K562 (cell line): ENCODE measurements around the gene DYNLT4. TPM values are rescaled to one million over a fixed set of nuclear protein-coding genes. Genes with fewer than 3 reads are reported as not detected.

Experiments used
- BHLHE40 ChIP-seq: IDR thresholded peaks from 2 replicates; pipeline ENCODE4 v1.6.1; 2011; ENCODE audit warnings: low read length, improper control_type of control experiment
- CBFA2T3 ChIP-seq: fragments of 450-650 bp; IDR thresholded peaks from 2 replicates; pipeline ENCODE4 v1.6.1; 2017
- CTCF ChIP-seq, 3 experiments: IDR thresholded peaks in 2 of 3; conservative IDR thresholded peaks in 1 of 3; 2 replicates each; pipeline ENCODE4 v1.5.1; 2011 to 2012; ENCODE audit warnings: low read length in 3 of 3, mild to moderate bottlenecking in 3 of 3, control low read depth in 2 of 3, improper control_type of control experiment in 1 of 3, inconsistent platforms in 1 of 3, low read depth in 1 of 3, mixed read lengths in 1 of 3, moderate library complexity in 1 of 3; ENCODE audit not compliant: insufficient read depth in 2 of 3
- E2F3 ChIP-seq: fragments of 250-450 bp; sonication (Bioruptor Pico); IDR thresholded peaks from 2 replicates; pipeline ENCODE4 v1.4.0; 2020; ENCODE audit warnings: mild to moderate bottlenecking
- ELF2 ChIP-seq: fragments of 250-450 bp; sonication (Bioruptor Pico); IDR thresholded peaks from 2 replicates; pipeline ENCODE4 v1.5.0; 2021; ENCODE audit warnings: mild to moderate bottlenecking
- EP300 ChIP-seq: IDR thresholded peaks from 2 replicates; pipeline ENCODE4 v1.6.1; 2012; ENCODE audit warnings: low read length, improper control_type of control experiment
- ESRRA ChIP-seq: fragments of 450-650 bp; IDR thresholded peaks from 2 replicates; pipeline ENCODE4 v1.6.1; 2014; ENCODE audit warnings: low read depth, mild to moderate bottlenecking, moderate library complexity, borderline replicate concordance
- HIVEP1 ChIP-seq: fragments of 250-450 bp; sonication (Bioruptor Pico); IDR thresholded peaks from 2 replicates; pipeline ENCODE4 v1.4.0; 2020; ENCODE audit warnings: mild to moderate bottlenecking
- MLX ChIP-seq, 2 experiments: fragments of 450-650 bp in 1 of 2; sonication (generic) in 1 of 2; formaldehyde crosslinking; conservative IDR thresholded peaks; 2 replicates each; pipeline versions ENCODE4 v1.4.0 to v1.8.1; 2020 to 2022; ENCODE audit warnings: mild to moderate bottlenecking in 1 of 2, missing genetic modification reagents in 1 of 2
- MYC ChIP-seq, 2 experiments: fragments of 250-450 bp in 1 of 2; sonication (Bioruptor Pico) in 1 of 2; IDR thresholded peaks; 2 replicates each; pipeline versions ENCODE4 v1.5.1 to v1.6.1; 2012 to 2021; ENCODE audit warnings: low read depth in 2 of 2, borderline replicate concordance in 1 of 2, improper control_type of control experiment in 1 of 2, low read length in 1 of 2, mild to moderate bottlenecking in 1 of 2, moderate library complexity in 1 of 2
- NBN ChIP-seq: fragments of 450-650 bp; IDR thresholded peaks from 2 replicates; pipeline ENCODE4 v1.6.1; 2016; ENCODE audit warnings: low read depth, mild to moderate bottlenecking
- NFE2L1 ChIP-seq: fragments of 450-650 bp; IDR thresholded peaks from 2 replicates; pipeline ENCODE4 v1.6.1; 2016; ENCODE audit warnings: missing genetic modification characterization, low read depth, mild to moderate bottlenecking, missing compliant biosample characterization, moderate library complexity, borderline replicate concordance
- PHF21A ChIP-seq: fragments of 450-650 bp; IDR thresholded peaks from 2 replicates; pipeline ENCODE4 v1.6.1; 2017; ENCODE audit warnings: low read depth, borderline replicate concordance
- PHTF2 ChIP-seq: fragments of 250-450 bp; sonication (Bioruptor Pico); IDR thresholded peaks from 2 replicates; pipeline ENCODE4 v1.5.0; 2021; ENCODE audit warnings: mild to moderate bottlenecking
- PKNOX1 ChIP-seq: fragments of 450-650 bp; IDR thresholded peaks from 2 replicates; pipeline ENCODE4 v1.6.1; 2016
- RBM22 ChIP-seq: fragments of 200-400 bp; formaldehyde crosslinking; IDR thresholded peaks from 2 replicates; pipeline ENCODE4 v1.6.1; 2018; ENCODE audit warnings: low read length, low read depth; ENCODE audit not compliant: poor library complexity, severe bottlenecking
- SMAD3 ChIP-seq: fragments of 450-650 bp; formaldehyde crosslinking; conservative IDR thresholded peaks from 2 replicates; pipeline ENCODE4 v1.4.0; 2020; ENCODE audit warnings: mild to moderate bottlenecking
- SOX6 ChIP-seq: fragments of 450-650 bp; IDR thresholded peaks from 2 replicates; pipeline ENCODE4 v1.6.1; 2014; ENCODE audit warnings: mild to moderate bottlenecking
- SP1 ChIP-seq: sonication (generic); formaldehyde crosslinking; IDR thresholded peaks from 2 replicates; pipeline ENCODE4 v1.8.1; 2022; ENCODE audit warnings: mild to moderate bottlenecking, missing genetic modification reagents
- STAG1 ChIP-seq: sonication (generic); formaldehyde crosslinking; IDR thresholded peaks from 2 replicates; pipeline ENCODE4 v1.5.0; 2020; ENCODE audit warnings: missing genetic modification reagents, borderline replicate concordance
- TAL1 ChIP-seq: fragments of 450-650 bp; IDR thresholded peaks from 2 replicates; pipeline ENCODE4 v1.6.1; 2016; ENCODE audit warnings: mild to moderate bottlenecking
- TOE1 ChIP-seq, 2 experiments: fragments of 450-650 bp in 1 of 2; sonication (generic) in 1 of 2; formaldehyde crosslinking in 1 of 2; IDR thresholded peaks; 2 replicates each; pipeline versions ENCODE4 v1.7.1 to v1.8.0; 2016 to 2022; ENCODE audit warnings: borderline replicate concordance in 2 of 2, mild to moderate bottlenecking in 2 of 2, antibody characterized with exemption in 1 of 2, inconsistent platforms in 1 of 2, low read depth in 1 of 2, missing genetic modification reagents in 1 of 2, moderate library complexity in 1 of 2
- ZNF165 ChIP-seq: fragments of 250-450 bp; sonication (Bioruptor Pico); IDR thresholded peaks from 2 replicates; pipeline ENCODE4 v1.4.0; 2020; ENCODE audit warnings: borderline replicate concordance
- ZNF717 ChIP-seq: fragments of 250-450 bp; sonication (Bioruptor Pico); IDR thresholded peaks from 2 replicates; pipeline ENCODE4 v1.5.0; 2021
- polyA plus RNA-seq, 8 experiments: library from polyadenylated mRNA; depleted of rRNA in 4 of 8; stranded (reverse) in 5 of 8; unstranded in 3 of 8; fragments of >200 nt; fragmentation: Nextera tagmentation in 2 of 8; fragmentation: Illumina TruSeq in 1 of 8; extraction: Ambion mirVana in 2 of 8; extraction: Trizol in 1 of 8; gene quantifications; 2 replicates each; pipeline versions ENCODE4 v1.2.1 to v1.2.3, GENCODE V29; 2011 to 2014; ENCODE audit warnings: inconsistent platforms in 1 of 8, missing spikeins in 1 of 8
- total RNA-seq, 7 experiments: library from RNA; depleted of rRNA in 6 of 7; stranded (reverse); fragments of >200 nt in 6 of 7; fragmentation: Illumina TruSeq in 2 of 7; extraction: Trizol in 2 of 7; gene quantifications; 2 replicates each; pipeline versions ENCODE4 v1.2.1 to v1.2.3, GENCODE V29; 2011 to 2021; ENCODE audit warnings: low replicate concordance in 1 of 7

The DYNLT4 gene
- total and polyA plus RNA-seq, 9 of the 15 experiments (the other 6 are each of a cell fraction or from before 2014, with no cell fraction given) = 0.29 to 0.73 TPM; not detected in 7

GRCh38 chr1:44835738-44836675 lies 28.9 kb upstream of the DYNLT4 start (continued):
- no peak for TF ChIP-seq ELF2
- 0 out of 2 replicates have a peak, but pooled peaks have one; percentile 16 for TF ChIP-seq TAL1
- peak; percentile 87 to 98 (median 92) for TF ChIP-seq CTCF (IDR thresholded peaks at IDR 0.05 in 2 of 3, conservative IDR thresholded peaks at IDR 0.05 in 1 of 3; ENCODE audit: insufficient read depth in 2 of 3, low read depth in 1 of 3, low read length in 3 of 3)
- 0 out of 2 replicates have a peak, but pooled peaks have one; percentile 31 for TF ChIP-seq E2F3 (CRISPR knock-in tag)
- peak; percentile 36; the same call in 1 of the 2 replicates for TF ChIP-seq SOX6
- TF ChIP-seq CBFA2T3 = peak; percentile 75
- peak; percentile 73; the same call in 1 of the 2 replicates for TF ChIP-seq STAG1 (CRISPR knock-in tag)
- peak in 1 of 2 experiments; percentile 58; a peak in 1 of 4 replicates for TF ChIP-seq MLX (CRISPR knock-in tag; conservative IDR thresholded peaks at IDR 0.05)
- peak; percentile 42; the same call in 1 of the 2 replicates for TF ChIP-seq BHLHE40
- no peak for TF ChIP-seq NFE2L1
- peak; percentile 66 for TF ChIP-seq PKNOX1
- peak; percentile 50; the same call in 1 of the 2 replicates for TF ChIP-seq MYC (IDR thresholded peaks at IDR 0.05; ENCODE audit: low read depth, low read length)
- TF ChIP-seq MYC (CRISPR knock-in tag; IDR thresholded peaks at IDR 0.05; ENCODE audit: borderline replicate concordance, low read depth) = no peak
- TF ChIP-seq PHF21A = peak; percentile 35; the same call in 1 of the 2 replicates
- no peak for TF ChIP-seq SP1 (CRISPR knock-in tag)
- TF ChIP-seq EP300 = peak; percentile 56; the same call in 1 of the 2 replicates
- no peak for TF ChIP-seq RBM22
- 0 out of 2 replicates have a peak, but pooled peaks have one; percentile 51 for TF ChIP-seq SMAD3
- TF ChIP-seq TOE1 (IDR thresholded peaks at IDR 0.05; ENCODE audit: borderline replicate concordance) = peak; percentile 18; the same call in 1 of the 2 replicates
- TF ChIP-seq TOE1 (CRISPR knock-in tag; IDR thresholded peaks at IDR 0.05; ENCODE audit: borderline replicate concordance, low read depth) = no peak
- TF ChIP-seq HIVEP1 = 0 out of 2 replicates have a peak, but pooled peaks have one; percentile 12
- no peak for TF ChIP-seq ZNF165 (CRISPR knock-in tag)
- no peak for TF ChIP-seq ZNF717 (CRISPR knock-in tag)
- TF ChIP-seq NBN = peak; percentile 46; the same call in 1 of the 2 replicates
- TF ChIP-seq ESRRA = 0 out of 2 replicates have a peak, but pooled peaks have one; percentile 23
- TF ChIP-seq PHTF2 (CRISPR knock-in tag) = no peak
